HG02610 (cell line): Measurements from ENCODE around the gene KIF21A.

Source experiments
- ATAC-seq: cut with Tn5 transposase; IDR thresholded peaks from one replicate; pipeline ENCODE4 v1.9.1; 2021; ENCODE audit warnings: mild to moderate bottlenecking, moderate library complexity; ENCODE audit not compliant: unreplicated experiment

KIF21A gene

DNA sequence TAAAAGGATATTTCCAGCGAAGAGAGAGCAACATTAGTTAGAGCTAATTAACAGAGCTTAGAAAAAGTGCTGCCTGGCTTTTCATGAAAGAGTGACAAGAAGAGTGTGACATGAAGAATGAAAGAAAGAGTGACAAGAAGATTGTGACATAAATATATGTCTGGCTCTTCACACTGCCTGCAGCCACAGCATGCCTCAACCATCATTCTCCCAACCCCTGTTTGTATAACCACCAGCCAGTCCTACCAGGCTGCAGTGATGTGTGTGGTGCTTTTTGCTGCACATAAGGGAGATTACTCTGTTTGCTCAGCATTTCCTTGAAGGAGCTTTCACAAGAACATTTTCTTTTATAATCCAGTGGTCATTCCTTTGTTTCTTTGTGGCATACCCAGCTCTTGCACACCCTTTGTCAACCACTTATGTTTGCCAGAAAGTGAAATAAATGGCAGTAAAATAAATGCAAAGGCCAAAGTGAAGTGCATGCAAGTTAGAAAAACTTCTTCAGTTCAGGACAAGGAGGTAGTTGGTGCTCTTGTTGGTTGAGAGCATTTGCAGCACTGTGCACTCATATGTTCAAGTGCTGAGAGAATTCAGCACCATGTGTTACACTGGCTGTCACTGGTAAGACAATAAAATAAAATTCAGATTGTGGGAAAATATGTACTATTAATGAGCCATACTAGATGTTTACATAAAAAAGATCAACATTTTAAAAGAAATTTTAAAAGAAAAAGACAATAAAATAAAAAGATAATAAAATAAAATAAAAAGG lies 50.6 kb downstream of the KIF21A start:
- ATAC-seq, result no peak

DNA sequence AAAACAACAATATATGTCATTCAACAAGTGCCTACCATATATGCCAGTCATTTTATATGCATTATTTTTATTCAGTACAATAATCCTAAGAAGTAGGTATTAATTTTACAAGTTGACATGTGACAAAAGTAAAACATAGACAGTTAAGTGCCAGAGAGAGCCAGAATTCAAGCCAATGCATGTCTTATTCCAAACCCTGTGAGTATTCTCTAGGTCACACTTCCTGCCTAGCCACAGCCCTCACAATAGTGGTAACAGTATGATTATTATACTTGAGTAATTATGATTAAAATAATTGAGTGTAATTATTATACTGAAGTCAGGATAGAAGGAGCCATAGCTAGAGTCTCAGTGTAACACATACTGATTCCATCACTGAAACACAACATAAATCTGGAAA lies 52.2 kb downstream of the KIF21A start:
- ATAC-seq, result no peak

DNA sequence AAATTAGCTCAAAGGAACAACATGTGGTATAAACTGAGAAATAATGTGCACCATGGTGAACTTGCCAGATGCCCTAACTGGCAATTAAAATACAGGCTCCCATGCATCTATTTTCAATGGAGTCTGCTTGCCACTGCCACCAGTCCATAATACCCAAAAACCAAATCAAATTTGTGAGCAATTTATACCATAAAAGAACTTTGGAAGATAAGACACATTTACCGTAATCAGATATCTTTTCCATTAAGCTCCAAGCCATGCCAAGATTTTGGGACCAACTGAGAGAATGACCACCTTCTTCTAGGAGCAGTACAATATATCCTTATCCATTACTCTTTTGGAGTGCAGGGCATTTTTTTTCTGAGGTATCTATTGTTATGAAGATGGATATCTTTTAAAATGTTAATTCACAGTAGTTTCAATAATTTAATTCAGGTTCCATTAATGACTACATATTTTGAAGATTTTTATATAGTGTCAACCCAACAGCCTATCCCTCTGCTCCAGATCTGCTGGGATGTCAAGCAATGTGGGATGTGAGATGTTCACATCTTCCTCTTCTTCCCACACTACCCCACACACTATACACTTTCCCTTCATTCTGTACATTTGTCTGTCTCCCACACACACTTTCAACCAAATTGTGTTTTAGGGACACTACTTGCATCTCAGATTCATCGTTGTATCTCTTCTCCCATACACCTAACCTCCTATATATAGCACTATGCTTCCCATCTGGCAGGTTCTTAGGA lies 53.3 kb downstream of the KIF21A start:
- ATAC-seq, result no peak

DNA sequence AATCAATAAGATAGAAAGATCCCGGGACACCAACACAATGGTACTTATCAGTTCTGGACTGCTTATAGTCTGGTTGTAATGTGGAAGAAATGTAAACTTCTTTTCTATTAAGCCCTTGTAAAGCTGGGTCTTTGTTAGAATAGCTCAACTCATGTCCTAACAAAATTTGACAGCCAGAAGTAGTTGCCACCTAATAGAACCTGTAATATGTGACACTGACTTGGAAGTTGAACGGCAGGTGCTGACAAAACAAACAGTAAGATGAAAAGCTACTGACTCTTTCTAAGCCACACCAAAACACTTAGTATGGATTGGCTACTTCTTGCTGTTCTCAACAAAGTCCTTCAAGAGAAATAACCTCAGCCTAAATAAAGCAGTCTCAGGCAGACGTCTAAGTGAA lies 56.6 kb downstream of the KIF21A start:
- ATAC-seq, result no peak

DNA sequence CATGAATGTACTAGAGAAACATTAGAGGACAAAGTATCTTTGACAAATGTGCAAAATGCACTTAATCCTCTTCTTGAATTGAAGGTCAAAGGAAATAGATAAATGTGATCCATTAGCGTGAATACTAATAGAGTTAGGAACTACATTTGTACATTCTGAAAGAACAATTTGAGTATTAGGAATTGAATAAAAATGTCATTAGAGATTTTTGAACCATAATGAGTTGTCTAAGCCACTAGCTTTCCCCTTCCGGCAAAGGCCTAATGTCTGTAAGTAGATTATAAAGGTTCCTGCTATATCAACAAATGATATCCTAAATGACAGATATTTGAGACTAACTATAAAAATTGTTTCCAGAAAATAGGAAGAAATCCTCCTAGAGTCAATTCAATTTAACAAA lies 59.8 kb downstream of the KIF21A start:
- no peak for ATAC-seq

DNA sequence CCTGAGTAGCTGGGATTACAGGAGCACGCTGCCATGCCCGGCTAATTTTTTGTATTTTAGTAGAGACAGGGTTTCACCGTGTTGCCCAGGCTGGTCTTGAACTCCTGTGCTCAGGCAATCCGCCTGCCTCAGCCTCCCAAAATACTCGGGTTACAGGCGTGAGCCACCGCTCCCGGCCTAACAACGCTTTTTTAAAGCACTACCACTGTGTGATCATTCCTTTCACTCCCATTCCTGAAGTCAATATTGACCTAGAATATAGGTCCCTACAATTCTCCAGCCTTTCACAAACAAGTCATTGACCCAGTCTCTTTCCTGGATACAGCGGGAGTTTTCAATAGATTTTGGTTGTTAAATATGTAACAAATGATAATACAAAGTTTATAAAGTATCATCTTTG lies 62.8 kb downstream of the KIF21A start:
- ATAC-seq, result no peak

DNA sequence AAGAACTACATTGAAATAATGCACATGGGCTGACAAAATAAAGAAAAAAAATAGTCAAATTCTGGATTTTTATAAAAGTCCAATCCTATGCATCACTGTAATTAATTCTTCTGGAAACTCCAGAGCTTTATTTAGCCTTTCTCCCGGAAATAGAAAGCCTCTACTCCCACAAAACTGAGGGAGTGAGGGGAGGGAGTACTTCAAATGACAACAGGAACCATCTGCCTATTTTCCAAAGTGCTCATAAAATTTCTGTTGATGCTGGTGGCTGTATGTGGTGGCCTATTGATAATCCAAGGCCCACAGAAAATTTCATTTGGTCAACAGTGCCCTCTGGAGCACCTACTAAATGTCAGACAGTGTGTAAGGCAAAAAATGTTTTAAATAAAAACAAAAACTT lies 64.6 kb downstream of the KIF21A start:
- no peak for ATAC-seq

DNA sequence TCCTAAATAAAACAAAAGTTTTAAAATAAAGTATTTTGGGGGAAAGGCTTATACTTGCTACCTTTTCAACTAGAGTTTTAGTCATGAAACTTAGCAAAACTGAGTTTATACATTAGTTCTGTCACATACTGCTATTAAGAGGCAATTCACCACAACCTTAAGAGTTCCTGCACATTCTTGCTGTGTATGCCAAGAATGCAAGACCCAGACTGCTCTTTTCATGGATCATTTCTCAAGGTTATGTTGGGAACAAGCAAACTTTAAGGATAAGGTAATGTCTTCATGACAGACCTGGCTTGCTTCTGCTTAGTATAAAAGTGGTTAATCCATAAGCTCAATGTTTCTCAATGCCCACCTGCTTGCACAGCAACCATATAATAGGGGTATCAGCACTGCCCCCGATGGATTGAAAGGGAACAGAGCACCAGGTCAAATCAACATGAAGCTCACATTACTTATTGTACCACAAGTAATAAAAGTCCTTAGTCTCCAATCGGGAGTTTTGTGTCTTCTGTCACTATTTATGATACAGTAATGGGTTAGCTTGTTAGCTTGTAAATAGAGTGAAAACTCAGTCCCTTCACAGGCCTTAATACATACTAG lies 67.6 kb downstream of the KIF21A start:
- ATAC-seq, result no peak

DNA sequence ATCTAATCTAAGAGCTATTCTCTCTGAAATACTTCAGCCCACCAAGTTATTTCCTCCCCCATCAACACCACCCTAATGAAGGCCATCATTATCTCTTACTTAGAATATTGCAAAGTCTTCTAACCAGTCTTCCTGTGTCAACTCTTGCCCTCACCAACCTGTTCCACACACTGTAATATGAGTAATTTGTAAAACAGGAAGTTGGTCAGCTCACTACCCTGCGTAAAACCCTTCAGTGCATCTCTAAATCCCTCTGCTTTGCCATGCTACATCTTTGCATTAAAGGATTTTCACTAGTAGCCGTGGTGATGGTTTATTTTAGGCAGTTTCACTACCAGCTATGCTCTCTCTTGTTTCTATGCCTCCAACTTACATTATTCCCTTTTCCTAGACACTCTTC lies 70.0 kb downstream of the KIF21A start:
- peak; percentile 92 for ATAC-seq

DNA sequence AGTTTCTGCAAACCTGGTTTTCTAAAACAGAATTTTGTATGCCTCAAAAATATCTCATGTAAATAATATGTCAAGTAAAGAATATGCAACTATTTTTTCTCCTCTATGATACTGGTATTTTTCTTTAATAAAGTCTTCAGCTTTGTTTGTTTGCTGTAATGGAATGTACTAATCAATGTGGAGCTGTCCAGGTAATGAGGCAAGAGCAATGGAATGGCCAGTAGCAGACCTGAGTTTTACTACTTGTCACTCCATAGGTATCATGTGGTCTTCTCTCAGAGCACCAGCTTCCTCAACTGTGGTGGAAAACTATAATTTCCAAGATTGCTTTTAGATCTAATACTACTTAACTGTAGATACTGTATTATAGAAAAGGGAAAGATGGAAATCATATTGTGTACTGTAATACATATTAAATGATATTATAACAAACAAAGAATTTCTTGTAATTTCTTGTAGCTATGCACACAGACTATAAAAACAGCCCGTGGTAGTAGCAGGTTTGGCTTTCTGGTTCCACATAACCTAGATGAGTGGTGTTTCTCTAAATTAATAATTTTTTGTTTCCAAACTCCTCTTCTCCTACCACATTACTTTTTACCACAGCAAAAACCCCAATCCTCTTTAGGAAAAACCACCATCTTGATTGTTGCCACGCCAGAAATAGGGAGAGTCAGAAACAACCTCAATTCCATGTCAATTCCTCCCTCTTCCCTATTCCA lies 70.6 kb downstream of the KIF21A start:
- ATAC-seq, result peak; percentile 21

DNA sequence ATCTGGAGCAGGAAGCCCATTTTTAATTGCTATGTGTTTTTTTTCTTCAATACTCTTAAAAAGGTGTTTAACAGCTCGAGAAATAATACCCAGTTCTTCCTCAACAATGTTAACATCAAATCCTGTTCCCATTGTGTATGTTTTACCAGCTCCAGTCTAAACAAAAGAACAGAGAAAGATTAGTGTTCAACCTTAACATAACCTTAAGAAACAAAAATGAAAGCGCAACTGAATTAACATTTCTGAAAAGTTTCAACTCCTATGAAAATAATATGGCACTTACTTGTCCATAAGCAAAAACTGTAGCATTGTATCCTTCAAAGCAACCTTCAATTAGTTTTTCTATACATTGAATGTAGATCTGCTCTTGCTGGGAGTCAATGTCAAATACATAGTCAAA lies 73.2 kb downstream of the KIF21A start:
- ATAC-seq, result no peak

DNA sequence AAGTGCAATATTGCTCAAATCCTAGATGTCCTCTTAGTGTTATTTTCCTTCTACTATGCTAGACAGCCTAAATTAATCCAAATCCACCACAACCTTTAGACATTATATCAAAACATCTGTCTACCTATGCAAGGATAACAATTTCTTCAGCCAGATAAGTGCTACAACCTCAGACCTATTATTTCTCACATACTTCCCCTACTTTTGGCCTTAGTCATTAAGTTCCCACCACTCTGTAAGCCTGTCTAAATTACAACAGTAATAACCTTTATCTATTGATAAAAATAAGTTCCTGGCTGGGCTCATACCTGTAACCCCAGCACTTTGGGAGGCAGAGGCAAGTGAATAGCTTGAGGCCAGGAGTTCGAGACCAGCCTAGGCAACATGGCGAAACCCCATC lies 74.0 kb downstream of the KIF21A start:
- ATAC-seq, result no peak

DNA sequence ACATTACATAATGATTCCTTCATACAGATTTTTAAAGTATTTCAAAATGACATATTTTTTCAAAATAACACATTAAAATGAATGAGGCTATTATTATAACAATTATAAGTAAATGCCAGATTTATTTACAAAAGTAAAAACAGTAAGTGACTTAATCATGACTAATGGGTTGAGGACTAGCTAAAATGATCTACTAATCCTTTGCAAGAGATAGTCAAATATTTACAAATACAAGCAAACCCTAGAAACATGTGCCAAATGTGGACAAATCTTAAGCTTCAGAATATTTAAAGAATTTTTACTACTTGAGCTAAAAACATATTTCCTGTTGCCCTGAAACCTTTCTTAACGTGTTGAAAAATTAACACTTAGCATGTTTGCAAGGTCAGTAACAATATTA lies 74.8 kb downstream of the KIF21A start:
- ATAC-seq, result no peak

DNA sequence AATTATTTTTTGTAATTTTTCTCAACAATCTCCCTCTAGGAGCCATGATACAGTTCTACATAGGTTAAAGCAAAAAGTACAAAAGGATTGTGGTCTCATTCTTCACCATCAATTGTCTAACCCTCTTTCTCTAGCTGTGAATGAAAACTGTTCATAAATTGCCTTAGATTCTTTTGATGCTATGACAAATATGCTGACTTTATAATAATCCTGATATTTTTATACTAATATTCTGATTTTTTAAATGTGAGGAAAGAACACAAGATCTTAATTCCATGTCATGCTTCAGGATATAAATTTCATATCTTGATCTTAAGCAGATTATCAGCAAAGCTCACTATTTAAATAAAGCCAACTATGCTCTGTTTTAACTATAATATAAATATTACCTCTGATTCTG lies 75.4 kb downstream of the KIF21A start:
- no peak for ATAC-seq

DNA sequence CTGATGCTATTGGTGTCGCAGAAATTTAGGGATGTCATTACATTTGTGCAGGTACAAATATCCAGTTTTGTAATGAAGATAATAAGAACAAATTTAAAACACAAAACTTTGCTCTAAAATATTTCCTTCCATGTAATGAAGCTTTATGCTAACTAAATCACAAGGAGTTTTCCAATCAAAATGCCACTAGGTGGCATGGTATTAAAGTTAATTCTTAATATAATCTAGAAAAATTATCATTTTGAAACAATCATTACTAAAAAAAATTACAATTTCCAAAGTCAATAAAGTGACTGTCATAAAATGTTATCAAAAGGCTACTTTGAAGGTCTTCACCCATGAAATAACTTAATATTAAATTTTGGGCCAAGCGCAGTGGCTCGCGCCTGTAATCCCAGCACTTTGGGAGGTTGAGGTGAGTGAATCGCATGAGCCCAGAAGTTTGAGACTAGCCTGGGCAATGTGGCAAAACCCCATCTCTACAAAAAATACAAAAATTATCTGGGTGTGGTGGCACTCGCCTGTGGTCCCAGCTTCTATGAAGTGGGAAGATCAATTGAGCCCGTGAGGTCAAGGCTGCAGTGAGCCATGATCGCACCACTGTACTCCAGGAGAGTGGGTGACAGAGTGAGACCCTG lies 77.4 kb downstream of the KIF21A start:
- ATAC-seq, result no peak

DNA sequence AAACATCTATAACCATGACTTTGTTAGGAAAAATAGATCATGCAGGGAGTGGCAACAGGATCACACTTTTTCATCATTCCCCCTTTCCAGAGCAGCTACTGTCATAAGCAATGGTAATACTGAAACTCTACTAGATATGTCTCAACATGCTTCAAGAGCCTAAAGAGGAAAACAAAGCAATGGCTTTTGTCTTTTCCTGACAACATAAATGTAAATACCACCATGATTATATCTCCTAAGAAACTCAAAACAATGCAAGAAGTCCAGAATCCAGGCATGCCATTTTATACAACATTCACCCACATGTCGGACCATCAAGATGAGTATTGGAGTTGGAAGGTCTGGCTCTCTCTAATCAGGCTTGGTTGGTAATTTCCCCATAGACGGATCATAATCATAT lies 78.7 kb downstream of the KIF21A start:
- ATAC-seq, result no peak

DNA sequence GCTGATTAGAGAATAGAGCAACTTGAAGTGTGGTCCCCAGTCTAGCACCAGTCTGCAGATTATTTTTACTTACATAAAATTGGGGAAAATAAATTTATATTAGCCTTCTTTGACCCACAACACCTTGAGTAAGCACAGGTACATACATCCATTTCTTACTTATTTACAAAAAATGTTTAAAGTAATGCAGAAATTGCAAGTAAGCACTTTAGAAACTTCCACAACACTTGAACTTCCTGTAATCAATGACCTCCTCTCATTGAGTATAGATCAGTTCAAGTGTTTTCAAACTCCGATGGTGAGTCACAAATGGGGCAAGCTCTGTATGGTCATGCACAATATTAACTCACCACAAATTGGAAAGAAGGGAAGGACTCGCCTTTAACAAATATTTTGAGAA lies 83.3 kb downstream of the KIF21A start:
- no peak for ATAC-seq

DNA sequence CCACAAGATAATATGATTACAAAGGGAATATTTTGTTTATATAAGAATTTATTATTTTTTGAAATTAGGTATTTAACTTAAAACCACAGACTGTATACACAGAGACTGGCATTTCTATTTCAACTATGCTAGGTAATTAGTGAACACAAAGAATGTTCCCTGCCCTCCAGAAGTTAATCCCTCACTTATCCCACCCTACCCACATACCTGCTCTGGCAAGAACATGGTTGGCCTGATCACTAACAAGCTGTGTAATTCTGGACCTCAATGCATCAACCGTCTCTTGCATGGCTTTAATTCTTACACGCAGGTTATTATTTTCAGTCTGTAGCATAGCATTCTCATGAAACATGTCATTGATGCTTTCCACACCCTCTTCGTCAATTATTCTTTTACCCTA lies 85.9 kb downstream of the KIF21A start:
- ATAC-seq, result no peak

DNA sequence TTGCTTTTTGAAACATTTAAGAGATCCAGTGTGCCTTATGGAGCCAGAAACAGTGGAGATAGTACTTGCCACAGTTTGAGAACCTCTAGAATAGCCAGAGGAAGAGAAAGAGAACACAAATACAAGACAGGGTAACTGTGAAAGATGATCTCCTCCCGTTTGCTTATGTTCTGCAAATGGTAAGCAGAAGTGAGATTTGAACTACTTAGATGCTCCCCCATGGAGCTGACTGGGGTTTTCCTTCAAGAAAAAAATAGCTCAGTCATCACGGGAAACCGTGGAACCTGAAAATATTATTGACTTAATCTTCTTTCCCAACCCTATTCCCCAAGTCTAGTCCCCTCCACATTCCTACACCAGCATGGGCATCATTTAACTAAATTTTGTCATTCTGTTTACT lies 87.1 kb downstream of the KIF21A start:
- no peak for ATAC-seq

DNA sequence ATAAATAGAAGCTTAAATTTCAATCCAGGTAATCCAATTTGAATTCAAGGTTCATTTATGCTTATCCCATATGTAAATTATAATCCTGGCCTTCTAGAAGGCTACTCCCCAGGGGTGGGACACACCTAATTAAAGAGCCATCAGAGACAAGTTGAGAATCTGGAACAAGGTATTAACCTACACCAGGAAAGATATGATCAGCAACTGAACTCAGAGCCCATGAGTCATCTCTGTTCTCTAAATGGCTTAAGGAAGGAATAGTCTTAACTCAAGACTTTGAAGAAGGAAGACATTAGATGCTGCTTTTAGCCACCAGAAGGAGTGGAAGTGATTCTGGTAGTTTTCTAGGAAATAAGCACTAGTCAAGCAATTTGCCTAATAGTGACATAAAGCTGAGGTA lies 88.0 kb downstream of the KIF21A start:
- ATAC-seq, result no peak

DNA sequence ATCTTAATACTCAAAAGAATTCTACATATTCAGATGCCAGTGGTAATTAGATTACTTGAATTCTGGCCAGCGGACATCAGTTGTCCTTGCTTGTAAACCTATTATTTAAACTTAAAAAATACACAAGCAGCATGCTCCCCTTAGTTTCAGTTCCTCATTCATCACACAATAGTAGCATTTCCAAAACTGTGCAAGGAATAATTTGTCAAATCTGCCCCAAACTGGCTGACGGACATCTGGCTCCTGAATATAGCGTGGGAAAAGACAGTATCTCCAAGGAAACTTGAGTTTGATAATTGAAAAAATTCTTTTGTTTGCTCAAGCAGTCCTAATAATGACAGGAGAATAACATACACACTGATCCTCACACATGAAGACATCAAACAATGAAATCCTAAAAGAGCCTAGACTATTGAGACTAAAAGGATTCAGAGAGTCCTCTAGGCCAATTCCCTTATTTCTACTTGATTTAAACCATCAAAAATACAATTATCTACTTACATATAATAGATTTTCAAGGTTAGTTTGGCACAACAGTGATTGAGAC lies 90.4 kb downstream of the KIF21A start:
- no peak for ATAC-seq
